ENCODE data around the gene LHFPL6.

Gene LHFPL6

GRCh38 chr13:39602614-39603366 lies at the start of gene LHFPL6:
LHFPL6 (minus strand) TSS chr13:39603193.
- peak; percentile 78 for DNase-seq

GRCh38 chr13:39646122-39646521 lies 43.1 kb upstream of the LHFPL6 start:
- no peak for DNase-seq

- DNase-seq, result peak; percentile 53
Measured at GRCh38 chr13:39641645-39642044, 38.7 kb upstream of the LHFPL6 start.

- DNase-seq, result no peak
Measured at GRCh38 chr13:39637890-39638289, 34.9 kb upstream of the LHFPL6 start.

- no peak for DNase-seq
Measured at GRCh38 chr13:39635564-39635963, 32.6 kb upstream of the LHFPL6 start.

- no peak for DNase-seq
Measured at GRCh38 chr13:39632994-39633393, 30.0 kb upstream of the LHFPL6 start.

- DNase-seq, result no peak
Measured at GRCh38 chr13:39631307-39631706, 28.3 kb upstream of the LHFPL6 start.

- no peak for DNase-seq
Measured at GRCh38 chr13:39623466-39623865, 20.5 kb upstream of the LHFPL6 start.

GRCh38 chr13:39618561-39618960 lies 15.6 kb upstream of the LHFPL6 start:
- no peak for DNase-seq

GRCh38 chr13:39616087-39616694 lies 13.2 kb upstream of the LHFPL6 start:
- peak; percentile 77 for DNase-seq

- DNase-seq, result peak; percentile 76
Measured at GRCh38 chr13:39612023-39612637, 9.1 kb upstream of the LHFPL6 start.

- no peak for DNase-seq
Measured at GRCh38 chr13:39607876-39608275, 4.9 kb upstream of the LHFPL6 start.

GRCh38 chr13:39605677-39606320 lies 2.8 kb upstream of the LHFPL6 start:
- no peak for DNase-seq

- no peak for DNase-seq
Measured at GRCh38 chr13:39604756-39605155, 1.8 kb upstream of the LHFPL6 start.

- peak; percentile 34 for DNase-seq
Measured at GRCh38 chr13:39603424-39603947, 493 bp upstream of the LHFPL6 start.

- DNase-seq, result peak; percentile 6
Measured at GRCh38 chr13:39602277-39602613, 748 bp downstream of the LHFPL6 start.

- DNase-seq, result no peak
Measured at GRCh38 chr13:39601636-39602035, 1.4 kb downstream of the LHFPL6 start.

GRCh38 chr13:39600766-39601165 lies 2.2 kb downstream of the LHFPL6 start:
- no peak for DNase-seq

- no peak for DNase-seq
Measured at GRCh38 chr13:39599842-39600241, 3.2 kb downstream of the LHFPL6 start.

- DNase-seq, result no peak
Measured at GRCh38 chr13:39599012-39599411, 4.0 kb downstream of the LHFPL6 start.

GRCh38 chr13:39597838-39598237 lies 5.2 kb downstream of the LHFPL6 start:
- DNase-seq, result no peak

GRCh38 chr13:39596685-39597084 lies 6.3 kb downstream of the LHFPL6 start:
- no peak for DNase-seq

- DNase-seq, result no peak
Measured at GRCh38 chr13:39596176-39596575, 6.8 kb downstream of the LHFPL6 start.

Measured in suppressor macrophage treated with lipopolysaccharide for 4 hours (primary cell).